Measurements from ENCODE around the gene ZNF385B.
A peak's percentile ranks its signal among the peaks of the same experiment; 100 is the strongest.

ZNF385B gene

GRCh38 chr2:179857236-179857635 lies 4.2 kb downstream of the ZNF385B start:
- DNase-seq (ENCODE audit: low read depth) = peak; percentile 27
- TF ChIP-seq CTCF (IDR thresholded peaks at IDR 0.05; ENCODE audit: insufficient read depth, low read depth, low read length, missing control alignments) = no peak
- H3K4me3 ChIP-seq (ENCODE audit: low read length) = no peak overlapping the region

GRCh38 chr2:179856205-179856604 lies 5.2 kb downstream of the ZNF385B start:
- no peak overlapping the region for H3K4me3 ChIP-seq (ENCODE audit: low read length)
- no peak for TF ChIP-seq CTCF (IDR thresholded peaks at IDR 0.05; ENCODE audit: insufficient read depth, low read depth, low read length, missing control alignments)
- no peak for DNase-seq (ENCODE audit: low read depth)

GRCh38 chr2:179855673-179856072 lies 5.7 kb downstream of the ZNF385B start:
- no peak for DNase-seq (ENCODE audit: low read depth)
- TF ChIP-seq CTCF (IDR thresholded peaks at IDR 0.05; ENCODE audit: insufficient read depth, low read depth, low read length, missing control alignments) = no peak
- no peak overlapping the region for H3K4me3 ChIP-seq (ENCODE audit: low read length)

GRCh38 chr2:179854891-179855290 lies 6.5 kb downstream of the ZNF385B start:
- no peak for DNase-seq (ENCODE audit: low read depth)
- no peak for TF ChIP-seq CTCF (IDR thresholded peaks at IDR 0.05; ENCODE audit: insufficient read depth, low read depth, low read length, missing control alignments)

GRCh38 chr2:179853108-179853507 lies 8.3 kb downstream of the ZNF385B start:
- no peak for TF ChIP-seq CTCF (IDR thresholded peaks at IDR 0.05; ENCODE audit: insufficient read depth, low read depth, low read length, missing control alignments)
- no peak for DNase-seq (ENCODE audit: low read depth)
- H3K4me3 ChIP-seq (ENCODE audit: low read length) = no peak overlapping the region

More at GRCh38 chr2:179854891-179855290, 6.5 kb downstream of the ZNF385B start:
- no peak overlapping the region for H3K4me3 ChIP-seq (ENCODE audit: low read length)

- TF ChIP-seq CTCF (IDR thresholded peaks at IDR 0.05; ENCODE audit: insufficient read depth, low read depth, low read length, missing control alignments) = peak; percentile 29
- DNase-seq (ENCODE audit: low read depth) = peak; percentile 46
- H3K4me3 ChIP-seq (ENCODE audit: low read length) = no peak overlapping the region
Measured at GRCh38 chr2:179850188-179850587, 11.2 kb downstream of the ZNF385B start.

- TF ChIP-seq CTCF (IDR thresholded peaks at IDR 0.05; ENCODE audit: insufficient read depth, low read depth, low read length, missing control alignments) = no peak
- no peak for DNase-seq (ENCODE audit: low read depth)
- no peak overlapping the region for H3K4me3 ChIP-seq (ENCODE audit: low read length)
Measured at GRCh38 chr2:179849719-179850118, 11.7 kb downstream of the ZNF385B start.
